ENCODE measurements around the gene OGFR.

GRCh38 chr20:62795023-62795761, 9.4 kb upstream of the OGFR start:
- no peak for TF ChIP-seq CTCF (IDR thresholded peaks at IDR 0.05)
- no peak for TF ChIP-seq POLR2AphosphoS5 (IDR thresholded peaks at IDR 0.05; ENCODE audit: insufficient read depth in 1 of 2, low read depth in 1 of 2)
- TF ChIP-seq POLR2A (IDR thresholded peaks at IDR 0.05), result no peak

Data from vagina (tissue), 2 donors.